ENCODE results near the gene FHDC1. TPM values are rescaled to one million over a fixed set of nuclear protein-coding genes. Genes with fewer than 3 reads are reported as not detected.

The FHDC1 gene
- total RNA-seq, 4 donors from 2014 or later: 4.6 to 40.4 (median 15.5) TPM

GRCh38 chr4:152954741-152955140 is 18.6 kb downstream of the FHDC1 start:
- in situ Hi-C loops (cut with MboI; ENCODE audit: low pct_ligation_motif_present in 1 of 4, low pct_unique_long_range_greater_than_20kb in 1 of 4, low sequenced_read_pairs in 3 of 4) (no loop called here), intact Hi-C loops (cut with DNase I; ENCODE audit: low total_unique reads) (no loop called here)
- TF ChIP-seq POLR2AphosphoS5 (IDR thresholded peaks at IDR 0.05): no peak
- no peak for TF ChIP-seq POLR2A (IDR thresholded peaks at IDR 0.05)
- H3K36me3 ChIP-seq: no peaks in the 10 kb centered on the region
- peak overlapping the region in 1 of 4 donors; percentile 25 for H3K27ac ChIP-seq
- no peak overlapping the region for H3K4me3 ChIP-seq
- H3K27me3 ChIP-seq: no peaks in the 10 kb centered on the region
- 52 to 58% methylated on average over 1 of the region's 1 CpG for WGBS, 2 donors (ENCODE audit: low coverage in 1 of 2)
- no peaks in the 10 kb centered on the region for H3K9me3 ChIP-seq
- DNase-seq: no peak
- H3K4me1 ChIP-seq: peaks cover 0 to 65% (median 32%) of the 10 kb centered on the region in 4 donors

- 52 to 57% methylated on average over 2 of the region's 2 CpGs for WGBS, 2 donors (ENCODE audit: low coverage in 1 of 2)
- Histone ChIP-seq H3K36me3 (no peaks in the 10 kb centered on the region), H3K4me3 (no peak overlapping the region), H3K27me3 (no peaks in the 10 kb centered on the region), H3K9me3 (no peaks in the 10 kb centered on the region), H3K27ac (peak overlapping the region; percentile 70 to 80 (median 79)), H3K4me1 (peaks cover 0 to 51% (median 22%) of the 10 kb centered on the region in 4 donors)
- in situ Hi-C loops (cut with MboI; ENCODE audit: low pct_ligation_motif_present in 1 of 4, low pct_unique_long_range_greater_than_20kb in 1 of 4, low sequenced_read_pairs in 3 of 4): no loop called here
- DNase-seq: no peak
- TF ChIP-seq EP300 (IDR thresholded peaks at IDR 0.05; ENCODE audit: low read depth): no peak
- no peak for TF ChIP-seq POLR2AphosphoS5 (IDR thresholded peaks at IDR 0.05)
- no peak for TF ChIP-seq CTCF (IDR thresholded peaks at IDR 0.05)
- TF ChIP-seq POLR2A (IDR thresholded peaks at IDR 0.05): no peak
- intact Hi-C loops (cut with DNase I; ENCODE audit: low total_unique reads): no loop called here
Measured at GRCh38 chr4:152956147-152956546, 20.0 kb downstream of the FHDC1 start.

- TF ChIP-seq POLR2AphosphoS5 (IDR thresholded peaks at IDR 0.05) (peak; percentile 54 to 70 (median 59)), EP300 (IDR thresholded peaks at IDR 0.05; ENCODE audit: low read depth) (no peak), CTCF (IDR thresholded peaks at IDR 0.05) (no peak), POLR2A (IDR thresholded peaks at IDR 0.05) (peak; percentile 39)
- in situ Hi-C loops (cut with MboI; ENCODE audit: low pct_ligation_motif_present in 1 of 4, low pct_unique_long_range_greater_than_20kb in 1 of 4, low sequenced_read_pairs in 3 of 4): no loop called here
- no peaks in the 10 kb centered on the region for H3K36me3 ChIP-seq
- H3K4me1 ChIP-seq: peaks cover 0 to 44% (median 22%) of the 10 kb centered on the region in 4 donors
- H3K27ac ChIP-seq: peak overlapping the region; percentile 70 to 80 (median 79)
- no peaks in the 10 kb centered on the region for H3K9me3 ChIP-seq
- intact Hi-C loops (cut with DNase I; ENCODE audit: low total_unique reads): no loop called here
- H3K27me3 ChIP-seq: no peaks in the 10 kb centered on the region
- H3K4me3 ChIP-seq: no peak overlapping the region
- 49 to 63% methylated on average over 4 to 12 of the region's 12 CpGs for WGBS, 2 donors (ENCODE audit: low coverage in 1 of 2)
- peak; percentile 65 for DNase-seq
Measured at GRCh38 chr4:152956650-152957436, 20.7 kb downstream of the FHDC1 start.

- intact Hi-C loops (cut with DNase I; ENCODE audit: low total_unique reads): no loop called here
- 42 to 53% methylated on average over 5 to 11 of the region's 11 CpGs for WGBS, 2 donors (ENCODE audit: low coverage in 1 of 2)
Measured at GRCh38 chr4:152957437-152958171, 21.5 kb downstream of the FHDC1 start.

More at GRCh38 chr4:152957437-152958171, 21.5 kb downstream of the FHDC1 start:
- no peaks in the 10 kb centered on the region for H3K9me3 ChIP-seq
- H3K27ac ChIP-seq: peak overlapping the region; percentile 70 to 80 (median 79)
- TF ChIP-seq POLR2AphosphoS5 (IDR thresholded peaks at IDR 0.05): peak in 2 of 3 donors; percentile 33 to 54
- TF ChIP-seq POLR2A (IDR thresholded peaks at IDR 0.05): peak; percentile 38
- TF ChIP-seq EP300 (IDR thresholded peaks at IDR 0.05; ENCODE audit: low read depth): no peak
- peak in 4 of 5 experiments; percentile 7 to 58 (median 28) for TF ChIP-seq CTCF (IDR thresholded peaks at IDR 0.05)
- no peaks in the 10 kb centered on the region for H3K27me3 ChIP-seq
- in situ Hi-C loops (cut with MboI; ENCODE audit: low pct_ligation_motif_present in 1 of 4, low pct_unique_long_range_greater_than_20kb in 1 of 4, low sequenced_read_pairs in 3 of 4): no loop called here
- H3K4me3 ChIP-seq: peak overlapping the region in 1 of 4 donors; percentile 19
- peak; percentile 83 for DNase-seq
- H3K4me1 ChIP-seq: peaks cover 0 to 39% (median 22%) of the 10 kb centered on the region in 4 donors
- H3K36me3 ChIP-seq: no peaks in the 10 kb centered on the region

Measured in transverse colon (tissue), 4 donors.